Measurements from ENCODE around the gene SIK3.
A peak's percentile ranks its signal among the peaks of the same experiment; 100 is the strongest.
"Not testable (repeated sequence)": the region's sequence is repeated elsewhere in the genome, so short reads cannot be mapped to it uniquely, and the experiment has no call there.

The SIK3 gene

GRCh38 chr11:117098269-117099232 is at the start of gene SIK3:
Gene SIK3, minus strand, starts transcription at chr11:117098428. Its CDS starts 13 bp downstream, at chr11:117098415.
- DNase-seq (ENCODE audit: low spot score): peak; percentile 94

GRCh38 chr11:117146521-117146920 is 48.3 kb upstream of the SIK3 start:
- no peak for DNase-seq (ENCODE audit: low spot score)

GRCh38 chr11:117145393-117145761 is 47.1 kb upstream of the SIK3 start:
- DNase-seq (ENCODE audit: low spot score): no peak

GRCh38 chr11:117144477-117145392 is 46.5 kb upstream of the SIK3 start:
- peak; percentile 4 for DNase-seq (ENCODE audit: low spot score)

GRCh38 chr11:117143871-117144476 is 45.7 kb upstream of the SIK3 start, which contains the start of gene PAFAH1B2:
Gene PAFAH1B2, plus strand, starts transcription at chr11:117144287. Its CDS starts 8,161 bp downstream, at chr11:117152448.
- DNase-seq (ENCODE audit: low spot score): peak; percentile 95

GRCh38 chr11:117143390-117143789 is 45.2 kb upstream of the SIK3 start:
- DNase-seq (ENCODE audit: low spot score): peak; percentile 8

GRCh38 chr11:117137223-117138086 is 39.2 kb upstream of the SIK3 start:
- DNase-seq (ENCODE audit: low spot score): not testable (repeated sequence)

- DNase-seq (ENCODE audit: low spot score): not testable (repeated sequence)
Measured at GRCh38 chr11:117134979-117135378, 36.8 kb upstream of the SIK3 start.

- DNase-seq (ENCODE audit: low spot score): no peak
Measured at GRCh38 chr11:117134431-117134830, 36.2 kb upstream of the SIK3 start.

GRCh38 chr11:117130879-117131278 is 32.7 kb upstream of the SIK3 start:
- no peak for DNase-seq (ENCODE audit: low spot score)

- not testable (repeated sequence) for DNase-seq (ENCODE audit: low spot score)
Measured at GRCh38 chr11:117130396-117130795, 32.2 kb upstream of the SIK3 start.

- DNase-seq (ENCODE audit: low spot score): no peak
Measured at GRCh38 chr11:117128289-117128688, 30.1 kb upstream of the SIK3 start.

GRCh38 chr11:117127171-117127901 is 29.1 kb upstream of the SIK3 start:
- no peak for DNase-seq (ENCODE audit: low spot score)

GRCh38 chr11:117126223-117126965 is 28.2 kb upstream of the SIK3 start:
- no peak for DNase-seq (ENCODE audit: low spot score)

- no peak for DNase-seq (ENCODE audit: low spot score)
Measured at GRCh38 chr11:117122556-117122955, 24.3 kb upstream of the SIK3 start.

GRCh38 chr11:117121176-117121575 is 22.9 kb upstream of the SIK3 start:
- DNase-seq (ENCODE audit: low spot score): no peak

- DNase-seq (ENCODE audit: low spot score): no peak
Measured at GRCh38 chr11:117117681-117118080, 19.5 kb upstream of the SIK3 start.

- not testable (repeated sequence) for DNase-seq (ENCODE audit: low spot score)
Measured at GRCh38 chr11:117112939-117113338, 14.7 kb upstream of the SIK3 start.

- not testable (repeated sequence) for DNase-seq (ENCODE audit: low spot score)
Measured at GRCh38 chr11:117112497-117112896, 14.3 kb upstream of the SIK3 start.
